Lung (tissue), 12 donors: ENCODE results near the gene POMT2. TPM values are rescaled to one million over a fixed set of nuclear protein-coding genes. Genes with fewer than 3 reads are reported as not detected.

Source experiments
- ATAC-seq: fragments of 200-7000 bp; cut with Tn5 transposase; one replicate; pipeline ENCODE4 v1.9.1; 2020; ENCODE audit warnings: moderate number of reproducible peaks; ENCODE audit not compliant: insufficient read depth, low FRiP score
- DNase-seq, 3 donors: peaks; one replicate each; pipeline ENCODE4 v3.0.0-alpha.2; 2013 to 2017
- H3K27ac ChIP-seq, 2 donors: one replicate each; pipeline ENCODE4 v1.5.1; 2013; ENCODE audit warnings: mild to moderate bottlenecking in 2 of 2, moderate library complexity in 2 of 2, control low read depth in 1 of 2, inconsistent platforms in 1 of 2, low read depth in 1 of 2, low read length in 1 of 2
- H3K27me3 ChIP-seq, 3 donors: one replicate each; pipeline ENCODE4 v1.5.1; 2013; ENCODE audit warnings: low read length in 2 of 3; ENCODE audit not compliant: control insufficient read depth in 3 of 3, insufficient read depth in 3 of 3
- H3K36me3 ChIP-seq, 4 donors: one replicate each; pipeline ENCODE4 v1.5.1; 2013; ENCODE audit warnings: low read length in 4 of 4, mild to moderate bottlenecking in 1 of 4, moderate library complexity in 1 of 4; ENCODE audit not compliant: control insufficient read depth in 4 of 4, insufficient read depth in 4 of 4
- H3K4me1 ChIP-seq, 5 donors: one replicate each; pipeline ENCODE4 v1.5.1; 2013; ENCODE audit warnings: low read length in 5 of 5, mild to moderate bottlenecking in 2 of 5, moderate library complexity in 1 of 5; ENCODE audit not compliant: control insufficient read depth in 5 of 5, insufficient read depth in 5 of 5
- H3K4me3 ChIP-seq: one replicate; pipeline ENCODE4 v1.5.1; 2013; ENCODE audit warnings: mild to moderate bottlenecking, control low read depth, moderate library complexity
- H3K9ac ChIP-seq, 2 donors: one replicate each; pipeline ENCODE4 v1.5.1; 2013; ENCODE audit warnings: low read length in 2 of 2, control low read depth in 1 of 2; ENCODE audit not compliant: insufficient read depth in 1 of 2
- H3K9me3 ChIP-seq, 4 donors: one replicate each; pipeline ENCODE4 v1.5.1; 2013; ENCODE audit warnings: low read length in 3 of 4, mild to moderate bottlenecking in 1 of 4, moderate library complexity in 1 of 4; ENCODE audit not compliant: control insufficient read depth in 4 of 4, insufficient read depth in 3 of 4
- WGBS, 2 donors: extraction: QIAGEN DNeasy Blood & Tissue Kit; methylation state at CpG; one replicate each; pipeline ENCODE4 v1.1.7; 2013; 5-methylcytosine and 5-hydroxymethylcytosine counted together
- polyA plus RNA-seq, 2 donors: library from polyadenylated mRNA; stranded (reverse); fragments of 200-250 nt; gene quantifications; one replicate each; pipeline ENCODE4 v1.2.1, GENCODE V29; 2013
- total RNA-seq, 2 donors: library from RNA; depleted of rRNA in 1 of 2; stranded (reverse); fragments of >200 nt in 1 of 2; gene quantifications; one replicate each; pipeline ENCODE4 v1.2.1, GENCODE V29; 2014 to 2021
- TF ChIP-seq, protein P1 (sequence below): IDR thresholded peaks from 2 replicates; pipeline ENCODE4 v1.5.1; 2012; ENCODE audit warnings: mild to moderate bottlenecking; ENCODE audit errors: control extremely low read depth, extremely low read depth
- donor health status: control.
- donor health status: control.
- donor health status: Bipolar disorder and iron deficiency.
- donor health status: healthy.
- donor health status: DM: yes; HTN: yes; CAD: no.

POMT2 gene
- total and polyA plus RNA-seq, 4 donors, result 10.0 to 43.1 (median 14.2) TPM

DNA sequence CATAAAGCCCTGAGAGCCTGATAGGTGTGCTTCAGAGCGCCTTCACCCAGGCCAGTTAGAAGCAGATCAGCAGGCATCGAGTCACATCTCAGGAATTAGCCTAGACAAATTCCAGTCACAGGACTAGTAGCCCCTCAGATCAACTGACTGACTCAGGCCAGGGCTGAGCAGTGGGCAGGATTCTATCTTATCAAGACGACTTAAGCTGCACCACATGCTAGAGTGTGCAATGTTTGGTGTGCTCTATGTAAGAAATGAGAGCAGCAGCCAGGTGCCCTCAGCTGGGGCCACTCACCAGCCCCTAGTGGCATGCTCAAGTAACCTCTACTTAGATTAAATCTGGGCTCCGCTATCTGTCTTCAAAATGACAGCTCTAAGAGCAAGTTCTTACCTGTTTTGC lies 30.0 kb downstream of the POMT2 start:
- TF ChIP-seq, protein P1, sequence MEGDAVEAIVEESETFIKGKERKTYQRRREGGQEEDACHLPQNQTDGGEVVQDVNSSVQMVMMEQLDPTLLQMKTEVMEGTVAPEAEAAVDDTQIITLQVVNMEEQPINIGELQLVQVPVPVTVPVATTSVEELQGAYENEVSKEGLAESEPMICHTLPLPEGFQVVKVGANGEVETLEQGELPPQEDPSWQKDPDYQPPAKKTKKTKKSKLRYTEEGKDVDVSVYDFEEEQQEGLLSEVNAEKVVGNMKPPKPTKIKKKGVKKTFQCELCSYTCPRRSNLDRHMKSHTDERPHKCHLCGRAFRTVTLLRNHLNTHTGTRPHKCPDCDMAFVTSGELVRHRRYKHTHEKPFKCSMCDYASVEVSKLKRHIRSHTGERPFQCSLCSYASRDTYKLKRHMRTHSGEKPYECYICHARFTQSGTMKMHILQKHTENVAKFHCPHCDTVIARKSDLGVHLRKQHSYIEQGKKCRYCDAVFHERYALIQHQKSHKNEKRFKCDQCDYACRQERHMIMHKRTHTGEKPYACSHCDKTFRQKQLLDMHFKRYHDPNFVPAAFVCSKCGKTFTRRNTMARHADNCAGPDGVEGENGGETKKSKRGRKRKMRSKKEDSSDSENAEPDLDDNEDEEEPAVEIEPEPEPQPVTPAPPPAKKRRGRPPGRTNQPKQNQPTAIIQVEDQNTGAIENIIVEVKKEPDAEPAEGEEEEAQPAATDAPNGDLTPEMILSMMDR, result no peak
- Histone ChIP-seq H3K9me3 (no peaks in the 10 kb centered on the region), H3K4me3 (no peak overlapping the region), H3K27me3 (no peaks in the 10 kb centered on the region), H3K9ac (no peak overlapping the region), H3K27ac (no peak overlapping the region), H3K36me3 (peaks cover 19 to 31% (median 24%) of the 10 kb centered on the region in 4 donors), H3K4me1 (no peaks in the 10 kb centered on the region)
- WGBS, 2 donors, result 90 to 93% methylated on average over 4 of the region's 4 CpGs
- ATAC-seq, result no peak
- DNase-seq, result no peak

DNA sequence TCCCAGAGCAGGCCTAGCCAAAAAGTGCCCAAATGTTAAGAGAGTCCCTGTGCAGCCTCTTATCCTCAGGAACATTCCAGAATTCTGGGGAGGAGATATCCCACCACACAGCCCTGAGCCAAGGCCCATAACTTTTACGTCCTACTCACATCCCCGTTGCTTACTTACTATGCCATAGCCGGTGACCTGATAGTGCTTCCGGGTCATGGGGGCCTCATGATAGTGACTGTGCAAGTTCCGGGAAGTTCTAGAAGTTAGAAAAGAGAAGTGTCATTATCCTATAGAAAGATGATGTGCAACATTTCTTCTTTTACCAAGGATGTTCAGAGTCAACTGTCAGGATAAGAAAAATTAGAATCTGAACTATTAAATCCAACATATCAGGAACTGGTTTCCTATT lies 34.1 kb downstream of the POMT2 start:
- H3K4me3 ChIP-seq, result no peak overlapping the region
- 89 to 92% methylated on average over 5 of the region's 5 CpGs for WGBS, 2 donors
- H3K4me1 ChIP-seq, result no peaks in the 10 kb centered on the region
- ATAC-seq (no peak), DNase-seq (no peak)
- TF ChIP-seq, protein P1, result no peak
- H3K9me3 ChIP-seq, result no peaks in the 10 kb centered on the region
- peaks cover 38 to 52% (median 43%) of the 10 kb centered on the region in 4 donors for H3K36me3 ChIP-seq
- no peak overlapping the region for H3K9ac ChIP-seq
- no peaks in the 10 kb centered on the region for H3K27me3 ChIP-seq
- H3K27ac ChIP-seq, result no peak overlapping the region

DNA sequence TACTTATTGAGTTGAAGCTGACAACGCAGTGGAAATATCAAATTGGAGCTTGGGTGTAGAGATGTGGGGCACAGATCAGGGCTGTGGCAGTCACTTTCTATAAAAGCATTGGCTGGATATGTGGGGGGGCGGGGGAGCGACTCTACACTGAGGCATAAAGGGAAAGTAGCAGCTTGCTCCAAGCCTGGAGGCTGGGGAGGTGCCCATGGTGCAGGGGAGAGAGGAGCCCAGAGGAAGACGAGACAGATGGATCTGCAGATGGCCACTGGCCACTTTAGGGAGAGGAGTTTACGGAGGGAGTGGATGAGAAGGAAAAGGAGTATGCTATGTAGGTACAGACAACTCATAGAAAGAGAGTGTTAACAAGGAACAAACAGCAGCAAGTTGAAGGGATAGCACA lies 36.2 kb downstream of the POMT2 start:
- Histone ChIP-seq H3K9me3 (no peaks in the 10 kb centered on the region), H3K27ac (no peak overlapping the region), H3K36me3 (peaks cover 30 to 48% (median 37%) of the 10 kb centered on the region in 4 donors), H3K9ac (no peak overlapping the region), H3K4me1 (no peaks in the 10 kb centered on the region), H3K27me3 (no peaks in the 10 kb centered on the region), H3K4me3 (no peak overlapping the region)
- TF ChIP-seq, protein P1, result no peak
- 96 to 97% methylated on average over 5 of the region's 5 CpGs for WGBS, 2 donors
- ATAC-seq (no peak), DNase-seq (no peak)

DNA sequence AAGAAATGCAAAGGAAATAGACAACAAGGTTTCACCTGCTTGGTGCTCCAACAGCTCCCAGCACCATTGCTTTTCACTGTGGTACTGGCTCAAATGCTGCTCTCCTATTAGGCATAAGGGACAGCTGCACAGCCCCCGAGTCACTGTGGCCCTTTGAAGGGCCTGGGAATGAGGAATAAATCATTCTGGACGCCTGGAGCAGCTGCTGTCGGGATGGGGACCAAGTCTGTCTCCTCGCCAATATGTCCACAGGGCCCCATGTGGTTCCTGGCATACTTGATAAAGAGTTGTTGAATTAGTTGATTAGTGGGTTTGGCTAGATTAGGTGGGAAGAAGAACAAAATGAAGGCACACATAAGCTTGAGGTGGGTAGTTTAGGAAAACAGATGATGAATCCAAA lies 36.6 kb downstream of the POMT2 start:
- Histone ChIP-seq H3K4me1 (no peaks in the 10 kb centered on the region), H3K27ac (no peak overlapping the region), H3K9me3 (no peaks in the 10 kb centered on the region), H3K27me3 (no peaks in the 10 kb centered on the region), H3K9ac (no peak overlapping the region), H3K36me3 (peaks cover 34 to 51% (median 38%) of the 10 kb centered on the region in 4 donors), H3K4me3 (no peak overlapping the region)
- DNase-seq (no peak), ATAC-seq (no peak)
- TF ChIP-seq, protein P1, result no peak
- WGBS, 2 donors, result 88 to 92% methylated on average over 4 of the region's 4 CpGs
